Erythroblast (primary cell): ENCODE results near the gene KDM2A.

Experiments used
- GATA1 ChIP-seq: IDR thresholded peaks from 2 replicates; pipeline ENCODE4 v1.6.1; 2011; ENCODE audit warnings: low read depth, mild to moderate bottlenecking, control low read depth, low read length, moderate library complexity
- POLR2A ChIP-seq: IDR thresholded peaks from 2 replicates; pipeline ENCODE4 v1.6.1; 2011; ENCODE audit warnings: mild to moderate bottlenecking, low read length

DNA sequence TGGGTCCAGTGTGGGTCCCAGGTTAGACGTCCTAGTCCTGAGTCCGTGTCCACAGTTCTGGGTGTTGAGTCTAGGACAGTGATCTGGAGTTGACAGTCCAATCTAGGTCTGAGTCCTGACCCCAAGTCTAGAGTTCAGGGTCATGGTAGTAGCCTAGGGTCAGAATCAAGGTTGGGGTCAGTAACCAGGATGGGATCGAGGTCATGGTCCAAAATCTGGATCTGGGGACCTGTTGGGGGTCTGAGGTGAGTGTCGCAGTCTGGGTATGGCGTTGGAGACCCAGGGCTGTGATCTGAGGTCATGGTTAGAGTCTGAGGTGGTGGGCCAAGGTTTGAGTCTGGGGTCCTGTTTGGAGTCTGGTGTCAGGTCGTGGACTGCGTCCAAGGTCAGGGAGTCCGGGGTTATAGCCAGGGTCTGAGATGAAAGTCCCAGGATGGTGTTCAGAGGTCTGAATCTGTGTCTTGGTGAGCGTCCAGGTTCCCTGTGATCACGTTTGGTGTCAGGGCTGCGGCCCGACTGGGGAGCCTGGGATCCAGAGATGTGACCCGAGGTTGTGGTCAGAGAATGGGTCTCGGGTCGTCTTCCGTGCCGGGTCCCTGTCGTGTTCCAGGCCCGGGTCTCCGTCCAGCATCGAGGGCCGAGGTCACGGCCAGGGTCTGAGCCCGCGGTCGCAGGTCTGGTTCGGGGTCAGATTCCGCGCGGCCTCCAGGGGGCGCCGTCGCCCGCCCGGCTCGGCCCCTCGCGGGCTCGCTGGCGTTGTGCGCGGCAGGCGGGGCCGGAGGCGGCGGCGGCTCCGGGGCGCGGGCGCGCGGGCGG lies 146.8 kb downstream of the KDM2A start:
- TF ChIP-seq POLR2A (no peak), GATA1 (no peak)
